Measurements from ENCODE around the gene NEK6. TPM values are rescaled to one million over a fixed set of nuclear protein-coding genes. Genes with fewer than 3 reads are reported as not detected.

Gene NEK6
- total RNA-seq, 1 donor = 64.3 TPM

DNA sequence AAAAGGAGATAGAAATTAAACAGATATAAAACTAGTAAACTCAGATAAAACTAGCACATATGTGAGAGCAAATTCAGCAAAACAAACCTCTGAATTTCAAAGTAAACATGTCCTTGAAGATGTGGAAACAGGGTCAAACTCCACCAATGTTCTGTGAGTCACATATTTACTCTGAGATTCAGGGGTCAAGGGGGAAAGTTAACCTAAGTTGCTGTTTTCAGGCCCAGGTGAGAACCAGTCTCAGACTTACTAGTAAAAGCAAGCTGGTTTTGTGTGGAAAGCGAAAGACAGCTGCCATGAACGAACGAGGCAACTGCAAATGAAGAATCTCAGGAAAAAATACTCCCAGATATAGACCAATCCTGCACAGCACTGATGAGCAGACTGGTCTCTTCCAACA is 128.5 kb downstream of the NEK6 start:
- DNase-seq (ENCODE audit: low read depth) = no peak

DNA sequence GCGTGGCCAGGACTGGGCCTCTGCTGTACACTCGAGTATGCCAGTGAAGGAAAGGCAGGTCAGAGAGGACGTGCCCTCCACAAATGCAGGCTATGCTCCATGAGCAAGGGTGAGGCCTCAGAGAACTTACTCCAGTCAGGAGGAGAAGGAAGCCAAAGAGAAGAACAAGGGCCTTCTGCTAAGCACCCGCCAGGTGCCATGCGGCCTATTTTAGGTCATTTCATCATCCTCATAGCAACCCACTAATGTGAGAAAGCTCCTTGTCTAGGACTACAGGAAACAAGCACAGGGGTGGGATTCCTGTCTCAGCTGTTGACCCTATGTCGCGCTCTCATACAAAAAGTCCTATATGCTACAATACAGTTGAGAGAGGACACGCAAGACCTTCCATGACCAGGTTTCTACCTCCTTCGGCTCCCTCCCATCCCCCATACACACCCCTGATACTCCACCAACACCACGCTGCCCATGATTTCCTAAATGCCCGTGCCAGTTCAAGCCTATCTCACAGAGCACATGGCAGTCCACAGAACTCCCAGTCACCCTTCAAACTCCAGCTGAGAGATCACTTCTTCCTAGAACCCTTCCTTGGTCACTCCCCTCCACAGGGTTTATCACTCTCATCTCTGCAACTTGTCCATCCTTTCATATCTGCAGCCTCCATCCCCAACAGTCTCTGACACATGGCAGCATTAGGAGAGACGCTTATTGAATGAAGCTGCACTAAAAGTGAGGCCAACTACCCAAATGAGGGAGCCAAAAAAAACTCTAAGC is 130.7 kb downstream of the NEK6 start:
- H3K4me3 ChIP-seq (ENCODE audit: low read depth, low read length) = no peak overlapping the region
- no peak for DNase-seq (ENCODE audit: low read depth)
- TF ChIP-seq, protein P1, sequence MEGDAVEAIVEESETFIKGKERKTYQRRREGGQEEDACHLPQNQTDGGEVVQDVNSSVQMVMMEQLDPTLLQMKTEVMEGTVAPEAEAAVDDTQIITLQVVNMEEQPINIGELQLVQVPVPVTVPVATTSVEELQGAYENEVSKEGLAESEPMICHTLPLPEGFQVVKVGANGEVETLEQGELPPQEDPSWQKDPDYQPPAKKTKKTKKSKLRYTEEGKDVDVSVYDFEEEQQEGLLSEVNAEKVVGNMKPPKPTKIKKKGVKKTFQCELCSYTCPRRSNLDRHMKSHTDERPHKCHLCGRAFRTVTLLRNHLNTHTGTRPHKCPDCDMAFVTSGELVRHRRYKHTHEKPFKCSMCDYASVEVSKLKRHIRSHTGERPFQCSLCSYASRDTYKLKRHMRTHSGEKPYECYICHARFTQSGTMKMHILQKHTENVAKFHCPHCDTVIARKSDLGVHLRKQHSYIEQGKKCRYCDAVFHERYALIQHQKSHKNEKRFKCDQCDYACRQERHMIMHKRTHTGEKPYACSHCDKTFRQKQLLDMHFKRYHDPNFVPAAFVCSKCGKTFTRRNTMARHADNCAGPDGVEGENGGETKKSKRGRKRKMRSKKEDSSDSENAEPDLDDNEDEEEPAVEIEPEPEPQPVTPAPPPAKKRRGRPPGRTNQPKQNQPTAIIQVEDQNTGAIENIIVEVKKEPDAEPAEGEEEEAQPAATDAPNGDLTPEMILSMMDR (IDR thresholded peaks at IDR 0.05; ENCODE audit: insufficient read depth, low read length) = no peak

More for the DNA sequence above, 128.5 kb downstream of the NEK6 start:
- TF ChIP-seq, protein P1 (IDR thresholded peaks at IDR 0.05; ENCODE audit: insufficient read depth, low read length) = no peak
- H3K4me3 ChIP-seq (ENCODE audit: low read depth, low read length) = no peak overlapping the region

DNA sequence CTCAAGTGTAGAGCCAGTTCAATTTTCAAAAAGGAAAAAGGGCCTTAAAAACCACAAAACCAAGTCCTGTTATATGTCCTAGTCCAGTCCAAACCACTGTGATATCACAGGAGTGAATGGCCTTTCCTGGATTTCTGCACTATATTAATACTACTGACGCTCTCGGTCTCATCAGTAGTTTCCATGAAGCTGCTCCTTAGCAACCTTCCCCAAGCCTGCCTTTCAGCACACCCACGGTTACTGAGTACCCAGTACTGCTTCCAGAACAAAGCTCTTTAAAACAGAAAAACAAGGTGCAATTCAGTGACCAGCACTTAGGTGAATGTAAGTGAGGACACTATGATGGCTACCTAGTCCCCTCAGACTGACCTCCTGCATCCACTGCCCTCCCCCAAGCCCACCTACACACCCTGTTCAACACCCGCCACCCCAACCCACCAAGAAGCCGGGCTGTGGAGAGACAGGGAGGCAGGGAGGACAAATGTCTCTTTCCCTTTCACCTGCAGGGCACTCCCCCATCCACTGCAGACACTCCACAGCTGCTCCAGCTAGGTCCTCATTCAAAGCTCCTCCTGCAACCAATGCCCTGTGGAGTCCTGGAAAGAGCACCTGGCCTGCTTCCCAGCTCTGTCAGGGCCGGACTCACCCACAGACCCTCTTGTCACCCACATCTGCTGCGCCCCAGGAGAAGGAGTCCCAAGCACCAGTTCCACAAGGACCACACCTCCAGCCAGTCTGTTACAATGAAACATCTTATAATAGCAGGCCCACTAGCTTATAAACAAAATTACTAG is 131.6 kb downstream of the NEK6 start:
- no peak overlapping the region for H3K4me3 ChIP-seq (ENCODE audit: low read depth, low read length)
- TF ChIP-seq, protein P1 (IDR thresholded peaks at IDR 0.05; ENCODE audit: insufficient read depth, low read length) = no peak
- DNase-seq (ENCODE audit: low read depth) = no peak

DNA sequence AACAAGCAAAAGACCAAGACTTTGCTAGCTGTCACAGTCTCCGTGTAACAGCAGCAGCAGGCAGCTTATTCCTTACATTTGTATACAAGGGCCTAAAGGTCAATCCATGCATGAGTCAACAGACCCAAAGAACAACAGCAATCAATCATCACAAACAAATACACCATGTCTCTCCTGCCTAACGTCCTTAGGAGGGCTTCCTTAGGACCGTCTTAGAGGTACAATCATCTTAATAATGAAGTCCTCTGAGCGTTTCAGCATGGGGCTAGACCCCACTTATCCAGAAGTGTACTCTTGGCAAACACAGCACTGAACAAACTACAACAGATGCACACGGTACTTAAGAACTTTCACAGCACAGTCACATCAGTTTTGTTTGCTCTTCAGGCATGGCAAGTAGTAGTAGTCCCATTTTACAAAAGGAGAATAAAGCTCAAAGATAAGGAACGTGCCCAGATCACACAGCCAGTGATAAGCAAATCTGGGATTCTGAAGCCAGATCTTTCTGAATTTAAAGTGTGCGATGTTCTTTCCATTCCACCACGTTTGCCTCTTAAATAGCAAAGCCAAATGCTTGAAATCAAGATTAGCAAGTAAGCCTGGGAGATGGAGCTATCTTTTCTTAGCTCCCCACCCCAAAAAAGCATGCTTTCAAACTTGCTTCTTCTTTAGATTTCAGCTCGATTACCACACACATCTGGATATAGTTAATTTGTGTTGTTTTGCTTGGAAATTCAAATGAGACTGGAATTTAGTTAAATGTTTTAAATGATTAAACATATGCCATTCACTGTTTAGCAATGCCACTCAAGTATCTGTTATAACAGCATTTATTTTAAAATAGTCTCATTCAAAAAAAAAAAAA is 133.3 kb downstream of the NEK6 start:
- peak; percentile 73 for DNase-seq (ENCODE audit: low read depth)
- TF ChIP-seq, protein P1 (IDR thresholded peaks at IDR 0.05; ENCODE audit: insufficient read depth, low read length) = no peak
- peak overlapping the region; percentile 22 for H3K4me3 ChIP-seq (ENCODE audit: low read depth, low read length)

DNA sequence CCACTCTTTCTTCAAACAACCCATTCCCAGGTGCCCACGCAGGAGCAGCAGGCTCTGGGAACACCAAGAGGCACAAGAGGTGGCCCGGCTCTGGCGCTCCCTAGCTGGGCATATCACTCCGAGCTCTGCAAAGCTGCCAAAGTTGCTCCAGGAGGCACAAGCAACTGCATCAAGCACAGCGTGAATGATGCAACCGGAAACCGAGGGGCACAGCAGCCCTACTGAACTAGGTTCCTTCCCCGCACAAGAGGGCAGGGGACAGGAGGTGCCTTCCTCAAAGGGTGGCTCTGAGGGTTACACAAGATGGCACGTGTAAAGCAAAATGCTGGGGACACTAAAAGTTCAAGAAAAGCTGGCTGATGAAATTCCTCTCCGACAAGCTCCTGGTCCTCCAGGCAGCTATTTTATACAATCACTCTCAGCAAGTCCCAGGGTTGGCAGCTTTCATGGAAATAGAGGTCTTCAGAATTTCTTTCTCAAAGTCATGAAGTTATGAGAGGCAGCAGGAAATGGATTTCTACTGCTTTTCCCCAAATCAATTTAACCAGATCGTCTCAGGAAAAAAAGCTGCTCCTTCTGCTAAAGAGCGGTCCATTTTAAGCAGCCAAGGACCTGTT is 134.6 kb downstream of the NEK6 start:
- TF ChIP-seq, protein P1 (IDR thresholded peaks at IDR 0.05; ENCODE audit: insufficient read depth, low read length) = no peak
- H3K4me3 ChIP-seq (ENCODE audit: low read depth, low read length) = no peak overlapping the region
- DNase-seq (ENCODE audit: low read depth) = no peak

DNA sequence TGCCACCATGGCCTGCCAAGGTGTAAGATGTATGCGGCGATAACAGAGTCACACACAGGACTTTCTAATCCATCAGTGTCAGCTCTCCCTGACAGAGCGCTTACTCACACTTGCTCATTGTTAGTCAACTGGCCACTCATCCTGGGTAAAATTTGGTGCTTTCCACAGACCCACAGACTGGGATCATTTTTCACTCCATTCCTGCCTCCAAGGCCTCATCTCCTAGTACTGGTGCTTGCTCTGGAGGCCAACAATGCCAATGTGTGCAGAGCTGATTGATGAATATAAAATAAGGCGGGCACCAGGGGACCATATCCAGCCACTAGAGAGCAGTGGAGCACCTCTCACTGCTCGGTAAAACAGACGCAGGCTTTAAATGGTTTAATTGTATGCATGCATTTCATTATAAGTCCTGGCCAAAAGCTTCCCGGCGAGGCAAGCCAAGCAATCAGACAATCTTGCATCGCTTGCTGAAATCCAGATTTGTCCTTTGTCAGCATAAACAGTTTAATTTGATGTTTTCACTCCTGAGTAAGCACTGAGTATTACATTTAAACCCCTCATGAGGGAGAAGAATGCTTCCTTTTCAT is 135.2 kb downstream of the NEK6 start:
- DNase-seq (ENCODE audit: low read depth) = peak; percentile 96
- H3K4me3 ChIP-seq (ENCODE audit: low read depth, low read length) = no peak overlapping the region
- TF ChIP-seq, protein P1 (IDR thresholded peaks at IDR 0.05; ENCODE audit: insufficient read depth, low read length) = peak; percentile 70

Measured in fibroblast of the aortic adventitia (primary cell).